ENCODE measurements around the gene ZNF485. TPM values are rescaled to one million over a fixed set of nuclear protein-coding genes. Genes with fewer than 3 reads are reported as not detected.

Gene ZNF485
- total and polyA plus RNA-seq, 5 donors, result 1.2 to 2.6 (median 2.0) TPM

Other genes with a start within 250 kb of the ZNF485 start
- not detected for gene FXYD4, start 234.8 kb upstream of the ZNF485 start, total RNA-seq
- gene FXYD4, start 234.8 kb upstream of the ZNF485 start, polyA plus RNA-seq, result not detected
- gene HNRNPF, start 197.3 kb upstream of the ZNF485 start, total RNA-seq, result 10 to 100 TPM; 67.2 to 93.4 (median 77.2) TPM
- 41.6 TPM for gene HNRNPF, start 197.3 kb upstream of the ZNF485 start, polyA plus RNA-seq
- 1 to 10 TPM; 3.0 to 4.0 (median 3.4) TPM for gene ZNF487, start 169.3 kb upstream of the ZNF485 start, total RNA-seq
- gene ZNF487, start 169.3 kb upstream of the ZNF485 start, polyA plus RNA-seq, result 4.2 TPM
- 1 to 10 TPM; 1.9 to 2.9 (median 2.2) TPM for gene ZNF239, start 31.8 kb upstream of the ZNF485 start, total RNA-seq
- 0.93 TPM for gene ZNF239, start 31.8 kb upstream of the ZNF485 start, polyA plus RNA-seq
- 10 to 100 TPM; 47.2 to 65.4 (median 54.4) TPM for gene ZNF32, start 42.4 kb downstream of the ZNF485 start, total RNA-seq
- 86.3 TPM for gene ZNF32, start 42.4 kb downstream of the ZNF485 start, polyA plus RNA-seq

Measured in right cardiac atrium (tissue), 5 donors.